ENCODE data around the gene HDGF.

HDGF gene

GRCh38 chr1:156698995-156699394 lies 52.5 kb downstream of the HDGF start:
- no peak for DNase-seq (ENCODE audit: low read depth)

GRCh38 chr1:156697481-156697880 lies 54.0 kb downstream of the HDGF start:
- DNase-seq (ENCODE audit: low read depth): no peak

GRCh38 chr1:156696755-156697154 lies 54.7 kb downstream of the HDGF start:
- DNase-seq (ENCODE audit: low read depth): no peak

- no peak for DNase-seq (ENCODE audit: low read depth)
Measured at GRCh38 chr1:156694690-156694962, 56.8 kb downstream of the HDGF start.

GRCh38 chr1:156693848-156694689 lies 57.4 kb downstream of the HDGF start:
- DNase-seq (ENCODE audit: low read depth): no peak

- DNase-seq (ENCODE audit: low read depth): no peak
Measured at GRCh38 chr1:156692925-156693847, 58.3 kb downstream of the HDGF start.

GRCh38 chr1:156692441-156692924 lies 59.0 kb downstream of the HDGF start:
- DNase-seq (ENCODE audit: low read depth): no peak

All from ELR (cell line).